Psoas muscle (tissue), 8 donors: ENCODE results near the gene COPRS. TPM values are rescaled to one million over a fixed set of nuclear protein-coding genes. Genes with fewer than 3 reads are reported as not detected.

Experiments
- ATAC-seq, 4 donors: fragments of 200-7000 bp; cut with Tn5 transposase; one replicate each; pipeline ENCODE4 v1.9.1; 2020; ENCODE audit warnings: moderate library complexity in 3 of 4, mild to moderate bottlenecking in 2 of 4
- DNase-seq, 2 donors: peaks; one replicate each; pipeline ENCODE4 v3.0.0-alpha.2; 2020
- H3K27ac ChIP-seq: fragments of 200-600 bp; one replicate; pipeline ENCODE4 v1.8.0; 2022
- H3K27me3 ChIP-seq, 3 donors: fragments of 200-600 bp in 1 of 3; one replicate each; pipeline versions ENCODE4 v1.6.1 to v1.8.0; 2013 to 2022; ENCODE audit warnings: low read length in 2 of 3, mild to moderate bottlenecking in 2 of 3, moderate library complexity in 1 of 3; ENCODE audit not compliant: insufficient read depth in 3 of 3
- H3K36me3 ChIP-seq, 2 donors: fragments of 200-600 bp in 1 of 2; one replicate each; pipeline versions ENCODE4 v1.6.1 to v1.8.0; 2013 to 2022; ENCODE audit warnings: low read depth in 1 of 2, mild to moderate bottlenecking in 1 of 2, moderate library complexity in 1 of 2; ENCODE audit not compliant: insufficient read depth in 1 of 2
- H3K4me1 ChIP-seq: fragments of 200-600 bp; one replicate; pipeline ENCODE4 v1.8.0; 2022
- H3K4me3 ChIP-seq: fragments of 200-600 bp; one replicate; pipeline ENCODE4 v1.8.0; 2022; ENCODE audit warnings: mild to moderate bottlenecking
- H3K9me3 ChIP-seq: fragments of 200-600 bp; one replicate; pipeline ENCODE4 v1.8.0; 2022
- WGBS, 3 donors: extraction: QIAGEN DNeasy Blood & Tissue Kit; methylation state at CpG; one replicate each; pipeline versions ENCODE4 v1.1.6 to v1.1.7; 2013; 5-methylcytosine and 5-hydroxymethylcytosine counted together
- intact Hi-C, 2 donors: fragments of 100-400 bp; cut with DNase I; formaldehyde crosslinking; loops; one replicate each; pipeline versions ENCODE4 v1.11.0 to v1.14.2; 2022
- polyA plus RNA-seq, 3 donors: library from polyadenylated mRNA; stranded (reverse); fragments of 200-250 nt; gene quantifications; one replicate each; pipeline ENCODE4 v1.2.3, GENCODE V29; 2013
- total RNA-seq, 4 donors: library from RNA; stranded (reverse); fragmentation: NEBNext Ultra II Directional in 2 of 4; extraction: Animal tissue kit (Norgen Biotek cat#: 25700) in 2 of 4; gene quantifications; one replicate each; pipeline versions ENCODE4 v1.2.1 to v1.2.4, GENCODE V29; 2021 to 2023
- TF ChIP-seq, protein P1 (sequence below): fragments of 200-600 bp; IDR thresholded peaks from one replicate; pipeline ENCODE4 v1.8.0; 2022; ENCODE audit warnings: antibody characterized with exemption
- donor health status: healthy with polysubstance abuse.
- donor health status: DM: no; HTN: no; CAD: no; lungs with moderate emphysema.
- donor health status: Bipolar disorder and iron deficiency.
- donor health status: healthy.
- donor health status: DM: yes; HTN: yes; CAD: no.
- donor health status: DM: no; HTN: no; CAD: no.
- donor health status: DM: no; HTN: no; CAD: no.
- donor health status: DM: yes; HTN: yes; CAD: no.

COPRS gene
- total and polyA plus RNA-seq, 7 donors, result 35.2 to 109 (median 54.5) TPM

DNA sequence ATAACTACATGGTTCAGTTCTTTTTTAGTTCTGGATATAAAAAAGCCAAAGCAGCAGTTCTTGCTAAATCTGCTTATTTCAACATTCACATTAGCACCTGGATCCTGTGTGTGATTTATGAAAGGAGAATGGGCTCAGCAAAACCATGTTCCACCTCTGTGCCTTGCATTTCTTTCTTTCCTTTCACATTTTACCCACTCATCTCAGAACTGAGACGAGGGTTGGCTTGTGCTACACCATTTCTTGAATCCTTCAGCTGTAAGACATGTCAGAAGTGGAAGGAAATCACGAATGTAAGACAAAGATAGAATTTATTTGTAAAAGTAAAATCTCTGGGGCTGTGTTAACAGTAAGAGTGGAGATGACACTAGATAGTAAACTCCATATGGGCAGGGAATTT lies 43.6 kb upstream of the COPRS start:
- intact Hi-C loops, result no loop called here
- no peaks in the 10 kb centered on the region for H3K9me3 ChIP-seq
- 66 to 79% (median 66%) methylated on average over 2 of the region's 2 CpGs for WGBS, 3 donors
- H3K27ac ChIP-seq, result no peak overlapping the region
- no peaks in the 10 kb centered on the region for H3K4me1 ChIP-seq
- peaks cover 6 to 20% of the 10 kb centered on the region in 2 donors for H3K36me3 ChIP-seq
- no peaks in the 10 kb centered on the region for H3K27me3 ChIP-seq
- H3K4me3 ChIP-seq, result no peak overlapping the region
- ATAC-seq, result no peak
- DNase-seq, result no peak
- TF ChIP-seq, protein P1, sequence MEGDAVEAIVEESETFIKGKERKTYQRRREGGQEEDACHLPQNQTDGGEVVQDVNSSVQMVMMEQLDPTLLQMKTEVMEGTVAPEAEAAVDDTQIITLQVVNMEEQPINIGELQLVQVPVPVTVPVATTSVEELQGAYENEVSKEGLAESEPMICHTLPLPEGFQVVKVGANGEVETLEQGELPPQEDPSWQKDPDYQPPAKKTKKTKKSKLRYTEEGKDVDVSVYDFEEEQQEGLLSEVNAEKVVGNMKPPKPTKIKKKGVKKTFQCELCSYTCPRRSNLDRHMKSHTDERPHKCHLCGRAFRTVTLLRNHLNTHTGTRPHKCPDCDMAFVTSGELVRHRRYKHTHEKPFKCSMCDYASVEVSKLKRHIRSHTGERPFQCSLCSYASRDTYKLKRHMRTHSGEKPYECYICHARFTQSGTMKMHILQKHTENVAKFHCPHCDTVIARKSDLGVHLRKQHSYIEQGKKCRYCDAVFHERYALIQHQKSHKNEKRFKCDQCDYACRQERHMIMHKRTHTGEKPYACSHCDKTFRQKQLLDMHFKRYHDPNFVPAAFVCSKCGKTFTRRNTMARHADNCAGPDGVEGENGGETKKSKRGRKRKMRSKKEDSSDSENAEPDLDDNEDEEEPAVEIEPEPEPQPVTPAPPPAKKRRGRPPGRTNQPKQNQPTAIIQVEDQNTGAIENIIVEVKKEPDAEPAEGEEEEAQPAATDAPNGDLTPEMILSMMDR, result no peak

DNA sequence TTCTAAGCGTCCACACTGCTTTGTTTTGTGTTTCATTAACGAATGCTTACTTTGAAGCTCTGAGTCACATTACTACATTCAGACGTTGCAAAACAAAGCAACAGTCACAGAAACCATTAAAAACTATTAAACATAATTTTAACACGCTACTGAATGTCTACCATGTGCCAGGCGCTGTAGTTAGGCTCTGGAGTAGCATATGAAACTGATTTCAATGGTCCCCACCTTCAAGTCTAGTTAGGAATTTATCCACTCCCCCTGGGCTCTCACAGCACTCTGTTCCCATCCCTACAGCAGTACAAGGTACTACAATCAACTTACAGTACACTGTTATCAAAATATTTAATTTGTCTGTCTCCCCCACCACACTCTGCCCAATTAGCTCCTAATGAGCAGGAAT lies 41.8 kb upstream of the COPRS start:
- Histone ChIP-seq H3K27me3 (no peaks in the 10 kb centered on the region), H3K9me3 (no peaks in the 10 kb centered on the region), H3K4me3 (peak overlapping the region; percentile 94), H3K36me3 (peaks cover 6 to 38% of the 10 kb centered on the region in 2 donors), H3K4me1 (no peaks in the 10 kb centered on the region), H3K27ac (peak overlapping the region; percentile 86)
- 5 to 10% (median 7%) methylated on average over 5 of the region's 5 CpGs for WGBS, 3 donors
- DNase-seq (no peak), ATAC-seq (peak in 1 of 4 donors; percentile 9)
- TF ChIP-seq, protein P1, result no peak
- intact Hi-C loops, result no loop called here

DNA sequence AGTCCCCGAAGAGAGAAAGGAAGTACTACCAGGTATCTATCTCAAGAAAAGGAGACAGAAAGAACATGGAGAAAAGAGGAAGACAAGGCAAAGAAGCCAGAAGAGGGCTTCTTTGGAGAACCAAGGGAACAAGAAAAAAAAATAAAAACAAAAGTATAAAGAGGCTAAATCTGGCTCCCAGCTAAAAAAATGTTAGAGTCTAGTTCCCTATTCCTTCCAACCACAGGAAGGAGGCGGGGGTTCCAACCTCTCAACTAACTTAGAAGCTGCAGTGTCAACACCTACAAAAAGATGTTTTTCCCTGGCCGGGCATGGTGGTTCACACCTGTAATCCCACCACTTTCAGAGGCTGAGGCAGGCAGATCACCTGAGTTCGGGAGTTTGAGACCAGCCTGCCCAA lies 29.1 kb upstream of the COPRS start:
- Histone ChIP-seq H3K27me3 (no peaks in the 10 kb centered on the region), H3K36me3 (peaks cover 15 to 100% of the 10 kb centered on the region in 2 donors), H3K4me1 (no peaks in the 10 kb centered on the region), H3K9me3 (no peaks in the 10 kb centered on the region), H3K27ac (no peak overlapping the region), H3K4me3 (no peak overlapping the region)
- no peak for ATAC-seq
- TF ChIP-seq, protein P1, result no peak
- no peak for DNase-seq
- intact Hi-C loops, result loop anchor here in 1 of 2 donors (10.0 kb wide), 2 partner anchors 107 to 487 kb away; no protein-coding TSS in a partner anchor
- WGBS, 3 donors, result 88 to 97% (median 93%) methylated on average over 4 of the region's 4 CpGs

DNA sequence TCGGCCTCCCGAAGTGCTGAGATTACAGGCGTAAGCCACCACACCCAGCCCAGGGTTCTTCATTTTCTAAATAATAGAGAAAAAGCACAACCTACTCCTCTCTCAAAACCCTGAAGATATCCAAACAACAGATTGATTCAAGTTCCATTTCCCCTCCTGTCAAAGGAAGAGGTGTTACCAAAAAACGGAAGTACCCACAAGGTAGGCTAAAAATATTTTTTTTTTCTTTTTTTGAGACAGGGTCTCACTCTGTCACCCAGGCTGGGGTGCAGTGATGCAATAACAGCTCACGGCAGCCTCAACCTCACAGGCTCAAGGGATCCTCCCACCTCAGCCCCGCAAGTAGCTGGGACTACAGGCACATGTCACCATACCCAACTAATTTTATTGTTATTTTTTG lies 23.5 kb upstream of the COPRS start:
- Histone ChIP-seq H3K4me1 (no peaks in the 10 kb centered on the region), H3K4me3 (no peak overlapping the region), H3K27ac (no peak overlapping the region), H3K9me3 (no peaks in the 10 kb centered on the region), H3K27me3 (no peaks in the 10 kb centered on the region), H3K36me3 (peaks cover 6 to 100% of the 10 kb centered on the region in 2 donors)
- TF ChIP-seq, protein P1, result no peak
- DNase-seq, result no peak
- ATAC-seq, result no peak
- WGBS, 3 donors, result 80 to 93% (median 82%) methylated on average over 6 of the region's 6 CpGs
- intact Hi-C loops, result loop anchor here in 1 of 2 donors (10.0 kb wide), 2 partner anchors 112 to 492 kb away; no protein-coding TSS in a partner anchor

DNA sequence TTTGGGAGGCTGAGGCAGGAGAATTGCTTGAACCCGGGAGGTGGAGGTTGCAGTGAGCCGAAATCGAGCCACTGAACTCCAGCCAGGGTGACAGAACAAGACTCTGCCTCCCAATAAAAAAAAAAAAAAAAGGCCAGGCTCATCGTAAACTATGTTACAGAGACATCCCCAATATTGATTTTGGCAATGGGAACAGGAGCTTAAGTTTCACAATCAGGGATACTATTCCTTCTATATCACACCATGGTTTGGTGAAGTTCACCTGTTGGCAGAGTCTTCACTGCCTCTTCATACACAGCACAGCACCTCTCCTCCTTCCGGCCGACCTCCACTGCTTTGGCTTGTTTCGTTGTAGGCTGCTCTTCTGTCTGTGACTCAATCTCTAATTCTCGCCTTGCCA lies 21.3 kb upstream of the COPRS start:
- no peaks in the 10 kb centered on the region for H3K9me3 ChIP-seq
- ATAC-seq, result no peak
- intact Hi-C loops, result loop anchor here in 1 of 2 donors (10.0 kb wide), 2 partner anchors 114 to 494 kb away; no protein-coding TSS in a partner anchor
- 94 to 96% (median 94%) methylated on average over 8 of the region's 8 CpGs for WGBS, 3 donors
- H3K4me3 ChIP-seq, result no peak overlapping the region
- no peaks in the 10 kb centered on the region for H3K27me3 ChIP-seq
- no peak for DNase-seq
- peaks cover 7 to 99% of the 10 kb centered on the region in 2 donors for H3K36me3 ChIP-seq
- H3K27ac ChIP-seq, result no peak overlapping the region
- TF ChIP-seq, protein P1, result no peak
- no peaks in the 10 kb centered on the region for H3K4me1 ChIP-seq
